HepG2 (cell line): Measurements from ENCODE around the gene RMRP. TPM values are rescaled to one million over a fixed set of nuclear protein-coding genes. Genes with fewer than 3 reads are reported as not detected.

ENCODE experiments used
- ADNP ChIP-seq: sonication (generic); formaldehyde crosslinking; IDR thresholded peaks from 2 replicates; pipeline ENCODE4 v1.4.0; 2020; ENCODE audit warnings: missing genetic modification reagents
- ETS1 ChIP-seq: sonication (generic); formaldehyde crosslinking; IDR thresholded peaks from 2 replicates; pipeline ENCODE4 v1.4.0; 2020; ENCODE audit warnings: missing genetic modification reagents
- GATAD1 ChIP-seq: IDR thresholded peaks from 2 replicates; pipeline ENCODE4 v1.6.1; 2016; ENCODE audit warnings: missing genetic modification reagents, missing compliant biosample characterization
- KDM6A ChIP-seq: IDR thresholded peaks from 2 replicates; pipeline ENCODE4 v1.6.1; 2016; ENCODE audit warnings: low read depth
- SUZ12 ChIP-seq: fragments of 150-350 bp; IDR thresholded peaks from 2 replicates; pipeline ENCODE4 v1.6.1; 2014; ENCODE audit warnings: low read depth, low read length
- ZIK1 ChIP-seq: sonication (generic); formaldehyde crosslinking; IDR thresholded peaks from 2 replicates; pipeline ENCODE4 v1.5.0; 2020; ENCODE audit warnings: mild to moderate bottlenecking, low read depth, missing genetic modification reagents, borderline replicate concordance
- ZMAT3 ChIP-seq: sonication (generic); formaldehyde crosslinking; conservative IDR thresholded peaks from 2 replicates; pipeline ENCODE4 v1.7.0; 2021; ENCODE audit warnings: missing genetic modification reagents
- ZNF484 ChIP-seq: sonication (generic); formaldehyde crosslinking; IDR thresholded peaks from 2 replicates; pipeline ENCODE4 v1.5.1; 2020; ENCODE audit warnings: mild to moderate bottlenecking, low read depth, missing genetic modification reagents, borderline replicate concordance
- ZNF569 ChIP-seq: sonication (generic); formaldehyde crosslinking; IDR thresholded peaks from 2 replicates; pipeline ENCODE4 v1.5.0; 2020; ENCODE audit warnings: mild to moderate bottlenecking, missing genetic modification reagents, moderate library complexity, borderline replicate concordance
- ZNF746 ChIP-seq: sonication (generic); formaldehyde crosslinking; IDR thresholded peaks from 2 replicates; pipeline ENCODE4 v1.8.0; 2022; ENCODE audit warnings: mild to moderate bottlenecking, missing genetic modification reagents
- ZSCAN31 ChIP-seq: sonication (generic); formaldehyde crosslinking; IDR thresholded peaks from 2 replicates; pipeline ENCODE4 v1.5.0; 2020; ENCODE audit warnings: low read depth, mild to moderate bottlenecking, missing genetic modification reagents
- ZSCAN5A ChIP-seq: sonication (generic); formaldehyde crosslinking; IDR thresholded peaks from 2 replicates; pipeline ENCODE4 v1.8.0; 2022; ENCODE audit warnings: mild to moderate bottlenecking, missing genetic modification reagents, borderline replicate concordance
- polyA plus RNA-seq, 8 experiments: library from polyadenylated mRNA; depleted of rRNA in 3 of 8; stranded (reverse) in 7 of 8; unstranded in 1 of 8; fragments of >200 nt; fragmentation: Illumina TruSeq in 4 of 8; extraction: Trizol in 4 of 8; gene quantifications; 2 replicates each; pipeline versions ENCODE4 v1.2.1 to v1.2.3, GENCODE V29; 2011 to 2016; ENCODE audit warnings: low read depth in 4 of 8, missing spikeins in 1 of 8, mixed read lengths in 1 of 8; ENCODE audit not compliant: insufficient read depth in 1 of 8
- total RNA-seq, 5 experiments: library from RNA; depleted of rRNA; stranded (reverse); fragments of >200 nt; fragmentation: Illumina TruSeq; extraction: Trizol; gene quantifications; 2 replicates each; pipeline ENCODE4 v1.2.3, GENCODE V29; 2016; ENCODE audit warnings: low read depth in 1 of 5
- TF ChIP-seq, protein P1 (sequence below): sonication (generic); formaldehyde crosslinking; IDR thresholded peaks from one replicate; pipeline ENCODE4 v1.5.1; 2020; ENCODE audit warnings: mild to moderate bottlenecking, missing genetic modification reagents; ENCODE audit errors: not compliant biosample characterization
- TF ChIP-seq, protein P2 (sequence below): sonication (generic); formaldehyde crosslinking; IDR thresholded peaks from 2 replicates; pipeline ENCODE4 v1.8.0; 2022; ENCODE audit warnings: mild to moderate bottlenecking, missing genetic modification reagents, moderate library complexity
- TF ChIP-seq, protein P3 (sequence below): sonication (generic); formaldehyde crosslinking; IDR thresholded peaks from 2 replicates; pipeline ENCODE4 v1.5.0; 2020; ENCODE audit warnings: missing genetic modification reagents, mild to moderate bottlenecking, borderline replicate concordance

RMRP gene
- total and polyA plus RNA-seq, 2 of the 13 experiments (the other 11 are each of a cell fraction or from before 2014, with no cell fraction given): 51.4 to 4,025 TPM

- TF ChIP-seq, protein P1, sequence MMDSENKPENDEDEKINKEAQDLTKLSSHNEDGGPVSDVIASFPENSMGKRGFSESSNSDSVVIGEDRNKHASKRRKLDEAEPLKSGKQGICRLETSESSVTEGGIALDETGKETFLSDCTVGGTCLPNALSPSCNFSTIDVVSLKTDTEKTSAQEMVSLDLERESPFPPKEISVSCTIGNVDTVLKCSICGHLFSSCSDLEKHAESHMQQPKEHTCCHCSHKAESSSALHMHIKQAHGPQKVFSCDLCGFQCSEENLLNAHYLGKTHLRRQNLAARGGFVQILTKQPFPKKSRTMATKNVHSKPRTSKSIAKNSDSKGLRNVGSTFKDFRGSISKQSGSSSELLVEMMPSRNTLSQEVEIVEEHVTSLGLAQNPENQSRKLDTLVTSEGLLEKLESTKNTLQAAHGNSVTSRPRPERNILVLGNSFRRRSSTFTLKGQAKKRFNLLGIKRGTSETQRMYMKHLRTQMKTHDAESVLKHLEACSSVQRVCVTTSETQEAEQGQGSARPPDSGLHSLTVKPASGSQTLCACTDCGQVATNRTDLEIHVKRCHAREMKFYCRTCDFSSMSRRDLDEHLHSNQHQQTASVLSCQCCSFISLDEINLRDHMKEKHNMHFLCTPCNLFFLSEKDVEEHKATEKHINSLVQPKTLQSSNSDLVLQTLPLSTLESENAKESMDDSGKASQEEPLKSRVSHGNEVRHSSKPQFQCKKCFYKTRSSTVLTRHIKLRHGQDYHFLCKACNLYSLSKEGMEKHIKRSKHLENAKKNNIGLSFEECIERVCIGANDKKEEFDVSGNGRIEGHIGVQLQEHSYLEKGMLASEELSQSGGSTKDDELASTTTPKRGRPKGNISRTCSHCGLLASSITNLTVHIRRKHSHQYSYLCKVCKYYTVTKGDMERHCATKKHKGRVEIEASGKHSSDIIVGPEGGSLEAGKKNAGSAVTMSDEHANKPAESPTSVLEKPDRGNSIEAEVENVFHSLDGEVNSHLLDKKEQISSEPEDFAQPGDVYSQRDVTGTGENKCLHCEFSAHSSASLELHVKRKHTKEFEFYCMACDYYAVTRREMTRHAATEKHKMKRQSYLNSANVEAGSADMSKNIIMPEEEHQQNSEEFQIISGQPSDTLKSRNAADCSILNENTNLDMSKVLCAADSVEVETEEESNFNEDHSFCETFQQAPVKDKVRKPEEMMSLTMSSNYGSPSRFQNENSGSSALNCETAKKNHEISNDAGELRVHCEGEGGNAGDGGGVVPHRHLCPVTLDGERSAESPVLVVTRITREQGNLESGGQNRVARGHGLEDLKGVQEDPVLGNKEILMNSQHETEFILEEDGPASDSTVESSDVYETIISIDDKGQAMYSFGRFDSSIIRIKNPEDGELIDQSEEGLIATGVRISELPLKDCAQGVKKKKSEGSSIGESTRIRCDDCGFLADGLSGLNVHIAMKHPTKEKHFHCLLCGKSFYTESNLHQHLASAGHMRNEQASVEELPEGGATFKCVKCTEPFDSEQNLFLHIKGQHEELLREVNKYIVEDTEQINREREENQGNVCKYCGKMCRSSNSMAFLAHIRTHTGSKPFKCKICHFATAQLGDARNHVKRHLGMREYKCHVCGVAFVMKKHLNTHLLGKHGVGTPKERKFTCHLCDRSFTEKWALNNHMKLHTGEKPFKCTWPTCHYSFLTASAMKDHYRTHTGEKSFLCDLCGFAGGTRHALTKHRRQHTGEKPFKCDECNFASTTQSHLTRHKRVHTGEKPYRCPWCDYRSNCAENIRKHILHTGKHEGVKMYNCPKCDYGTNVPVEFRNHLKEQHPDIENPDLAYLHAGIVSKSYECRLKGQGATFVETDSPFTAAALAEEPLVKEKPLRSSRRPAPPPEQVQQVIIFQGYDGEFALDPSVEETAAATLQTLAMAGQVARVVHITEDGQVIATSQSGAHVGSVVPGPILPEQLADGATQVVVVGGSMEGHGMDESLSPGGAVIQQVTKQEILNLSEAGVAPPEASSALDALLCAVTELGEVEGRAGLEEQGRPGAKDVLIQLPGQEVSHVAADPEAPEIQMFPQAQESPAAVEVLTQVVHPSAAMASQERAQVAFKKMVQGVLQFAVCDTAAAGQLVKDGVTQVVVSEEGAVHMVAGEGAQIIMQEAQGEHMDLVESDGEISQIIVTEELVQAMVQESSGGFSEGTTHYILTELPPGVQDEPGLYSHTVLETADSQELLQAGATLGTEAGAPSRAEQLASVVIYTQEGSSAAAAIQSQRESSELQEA (CRISPR knock-in tag): peak; percentile 23
- TF ChIP-seq, protein P2, sequence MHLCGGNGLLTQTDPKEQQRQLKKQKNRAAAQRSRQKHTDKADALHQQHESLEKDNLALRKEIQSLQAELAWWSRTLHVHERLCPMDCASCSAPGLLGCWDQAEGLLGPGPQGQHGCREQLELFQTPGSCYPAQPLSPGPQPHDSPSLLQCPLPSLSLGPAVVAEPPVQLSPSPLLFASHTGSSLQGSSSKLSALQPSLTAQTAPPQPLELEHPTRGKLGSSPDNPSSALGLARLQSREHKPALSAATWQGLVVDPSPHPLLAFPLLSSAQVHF (CRISPR knock-in tag): no peak
- TF ChIP-seq ZIK1 (CRISPR knock-in tag) (no peak), ETS1 (no peak), ADNP (CRISPR knock-in tag) (no peak), ZSCAN5A (no peak), GATAD1 (CRISPR knock-in tag) (peak; percentile 67), ZNF484 (CRISPR knock-in tag) (no peak), ZNF746 (peak; percentile 55; the same call in 1 of the 2 replicates), SUZ12 (peak; percentile 73), KDM6A (no peak), ZMAT3 (CRISPR knock-in tag) (peak; percentile 80; the same call in 1 of the 2 replicates), ZNF569 (CRISPR knock-in tag) (no peak), ZSCAN31 (peak; percentile 44; the same call in 1 of the 2 replicates)
- TF ChIP-seq, protein P3, sequence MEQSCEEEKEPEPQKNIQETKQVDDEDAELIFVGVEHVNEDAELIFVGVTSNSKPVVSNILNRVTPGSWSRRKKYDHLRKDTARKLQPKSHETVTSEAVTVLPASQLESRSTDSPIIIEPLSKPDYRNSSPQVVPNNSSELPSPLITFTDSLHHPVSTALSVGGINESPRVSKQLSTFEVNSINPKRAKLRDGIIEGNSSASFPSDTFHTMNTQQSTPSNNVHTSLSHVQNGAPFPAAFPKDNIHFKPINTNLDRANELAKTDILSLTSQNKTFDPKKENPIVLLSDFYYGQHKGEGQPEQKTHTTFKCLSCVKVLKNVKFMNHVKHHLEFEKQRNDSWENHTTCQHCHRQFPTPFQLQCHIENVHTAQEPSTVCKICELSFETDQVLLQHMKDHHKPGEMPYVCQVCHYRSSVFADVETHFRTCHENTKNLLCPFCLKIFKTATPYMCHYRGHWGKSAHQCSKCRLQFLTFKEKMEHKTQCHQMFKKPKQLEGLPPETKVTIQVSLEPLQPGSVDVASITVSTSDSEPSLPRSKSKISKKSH (CRISPR knock-in tag): peak; percentile 14; the same call in 1 of the 2 replicates
These were observed 11.1 kb downstream of the RMRP start (continued) for GRCh38 chr9:35646533-35647265.
